Renal pelvis (tissue), 4 donors: ENCODE measurements around the gene BORCS6. TPM values are rescaled to one million over a fixed set of nuclear protein-coding genes. Genes with fewer than 3 reads are reported as not detected.

Experiments
- DNase-seq: peaks from one replicate; pipeline ENCODE4 v3.0.0-alpha.2; 2013
- polyA plus RNA-seq, 3 donors: library from polyadenylated mRNA; unstranded; fragments of 120-200 nt; gene quantifications; one replicate each; pipeline ENCODE4 v1.2.1, GENCODE V29; 2013; ENCODE audit not compliant: insufficient read length in 3 of 3

The BORCS6 gene
- polyA plus RNA-seq, 3 donors = 4.4 to 5.1 (median 4.9) TPM

DNA sequence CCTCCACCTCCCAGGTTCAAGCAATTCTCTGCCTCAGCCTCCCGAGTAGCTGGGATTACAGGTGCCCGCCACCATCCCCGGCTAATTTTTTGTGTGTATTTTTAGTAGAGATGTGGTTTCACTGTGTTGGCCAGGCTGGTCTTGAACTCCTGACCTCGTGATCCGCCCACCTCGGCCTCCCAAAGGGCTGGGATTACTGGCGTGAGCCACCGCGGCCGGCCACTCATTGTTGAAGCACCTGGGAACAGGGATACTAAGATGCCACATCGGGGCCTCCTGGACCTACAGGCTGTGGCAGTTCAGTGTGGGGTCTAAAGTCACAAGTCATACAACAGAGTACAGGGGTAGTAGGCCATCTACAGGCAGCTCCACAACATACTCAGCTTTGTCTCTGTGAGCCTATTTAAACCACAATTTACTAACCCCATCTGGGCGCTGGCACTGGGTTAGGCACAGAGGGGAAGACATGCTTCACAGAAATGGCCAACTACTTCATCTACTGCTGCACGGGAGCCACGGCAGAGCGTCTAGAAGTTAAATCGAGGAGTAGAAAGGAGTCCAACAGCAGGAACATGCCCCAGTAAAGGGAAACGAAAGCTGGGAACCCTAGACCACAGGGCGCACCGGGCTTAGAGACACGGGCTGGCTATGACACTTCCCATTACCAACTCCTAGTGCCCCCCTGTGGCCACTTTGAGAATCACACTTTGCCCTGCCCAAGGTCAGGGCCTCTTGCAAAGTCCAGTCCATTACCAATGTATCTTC, 31.5 kb downstream of the BORCS6 start:
- peak; percentile 85 for DNase-seq

- peak; percentile 100 for DNase-seq
Observed at GRCh38 chr17:8156246-8156992, 33.6 kb downstream of the BORCS6 start.

- no peak for DNase-seq
Observed at GRCh38 chr17:8155996-8156245, 34.1 kb downstream of the BORCS6 start.

DNA sequence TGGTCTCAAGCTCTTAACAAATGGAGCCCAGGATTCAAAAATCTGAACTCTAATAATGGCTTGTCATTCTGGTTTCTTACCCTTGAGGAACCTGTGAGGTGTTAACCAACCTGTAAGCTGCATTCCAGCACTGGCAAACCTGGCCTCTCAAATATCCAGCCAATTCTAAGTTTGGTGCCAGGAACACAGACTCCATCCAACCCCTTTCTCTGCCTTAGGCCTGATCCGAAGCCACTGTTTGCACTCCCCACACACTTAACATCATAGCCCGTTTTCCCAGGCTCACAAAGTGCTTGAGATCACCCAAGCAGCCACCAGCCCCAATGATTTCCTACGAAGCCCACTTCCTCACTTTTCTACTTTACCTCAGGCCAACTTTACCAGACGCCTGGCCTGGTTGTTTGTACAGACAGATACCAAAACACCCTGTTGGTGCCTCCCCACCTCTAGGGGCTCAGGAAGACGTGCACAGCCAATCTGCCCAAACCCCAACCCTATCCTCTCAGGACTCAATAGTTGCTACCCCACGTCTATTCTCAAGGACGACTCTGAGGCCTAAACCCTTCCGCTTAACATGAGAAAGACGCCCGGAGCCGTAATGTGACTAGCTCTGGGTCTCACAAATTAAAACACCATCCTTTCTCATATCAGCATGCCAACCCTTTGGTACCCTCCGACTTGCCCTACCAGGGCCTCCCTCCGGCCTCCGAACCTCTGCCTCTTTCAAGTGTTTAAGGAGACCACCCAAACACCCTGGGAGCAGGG, 34.6 kb downstream of the BORCS6 start:
- DNase-seq = no peak

DNA sequence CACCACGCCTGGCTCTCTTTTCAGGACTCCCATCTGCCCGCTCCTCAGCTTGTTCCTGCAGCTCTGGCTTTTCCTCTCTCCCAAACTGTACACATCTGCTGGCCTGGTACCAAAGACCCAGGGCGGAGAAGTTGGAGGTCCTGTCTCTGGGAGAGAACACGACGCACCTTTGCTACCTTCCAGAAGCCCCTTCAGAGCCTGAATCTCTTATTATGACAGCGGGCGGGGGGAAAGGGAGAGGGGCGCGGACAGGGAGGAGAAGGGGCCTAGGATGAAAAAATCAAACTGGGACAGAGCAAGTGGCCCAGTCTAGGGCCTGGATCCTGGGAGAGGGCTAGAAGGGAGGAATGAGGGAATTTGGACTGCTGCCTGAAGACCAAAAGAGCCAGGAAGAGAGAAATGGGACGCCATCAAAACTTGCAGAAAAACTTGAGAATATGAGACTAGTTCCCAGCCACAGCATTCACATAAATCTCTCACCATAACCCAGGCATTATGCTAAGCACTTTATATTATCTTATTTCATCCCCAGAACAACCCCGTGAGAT, 35.3 kb downstream of the BORCS6 start:
- no peak for DNase-seq

DNA sequence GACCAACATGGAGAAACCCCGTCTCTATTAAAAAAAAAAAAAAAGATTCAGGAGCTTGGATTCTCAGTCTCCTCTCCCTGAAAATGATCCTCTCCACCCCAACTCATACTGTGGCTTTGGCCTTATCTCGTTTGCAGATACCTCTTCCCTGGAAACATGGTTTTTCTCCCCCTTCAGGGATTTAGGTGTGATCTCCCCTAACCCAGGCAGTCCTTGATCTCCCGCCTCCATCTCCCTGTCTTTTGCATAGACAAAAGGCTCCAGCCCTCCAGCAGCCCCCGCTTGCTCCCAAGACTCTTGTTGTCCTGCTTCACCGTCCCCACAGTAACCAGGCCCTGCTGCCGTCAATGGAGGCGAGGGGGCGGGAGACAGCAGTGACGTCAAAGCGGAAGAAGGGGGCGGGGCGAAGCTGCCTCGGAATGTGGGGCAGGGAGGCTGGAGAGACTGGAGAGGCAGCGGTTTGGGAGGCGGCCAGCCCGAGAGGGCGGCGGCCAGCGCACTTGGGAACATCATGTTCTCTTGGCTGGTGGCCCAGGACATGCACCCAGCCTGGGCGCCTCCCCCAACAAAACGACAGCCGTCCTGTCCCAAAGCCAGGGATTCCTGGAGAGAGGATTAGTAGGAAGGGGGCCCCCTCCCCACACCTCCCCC, 35.9 kb downstream of the BORCS6 start:
- DNase-seq = peak; percentile 97

- no peak for DNase-seq
Observed at GRCh38 chr17:8153525-8153956, 36.4 kb downstream of the BORCS6 start.

GRCh38 chr17:8153031-8153451, 36.9 kb downstream of the BORCS6 start:
- DNase-seq = no peak

DNA sequence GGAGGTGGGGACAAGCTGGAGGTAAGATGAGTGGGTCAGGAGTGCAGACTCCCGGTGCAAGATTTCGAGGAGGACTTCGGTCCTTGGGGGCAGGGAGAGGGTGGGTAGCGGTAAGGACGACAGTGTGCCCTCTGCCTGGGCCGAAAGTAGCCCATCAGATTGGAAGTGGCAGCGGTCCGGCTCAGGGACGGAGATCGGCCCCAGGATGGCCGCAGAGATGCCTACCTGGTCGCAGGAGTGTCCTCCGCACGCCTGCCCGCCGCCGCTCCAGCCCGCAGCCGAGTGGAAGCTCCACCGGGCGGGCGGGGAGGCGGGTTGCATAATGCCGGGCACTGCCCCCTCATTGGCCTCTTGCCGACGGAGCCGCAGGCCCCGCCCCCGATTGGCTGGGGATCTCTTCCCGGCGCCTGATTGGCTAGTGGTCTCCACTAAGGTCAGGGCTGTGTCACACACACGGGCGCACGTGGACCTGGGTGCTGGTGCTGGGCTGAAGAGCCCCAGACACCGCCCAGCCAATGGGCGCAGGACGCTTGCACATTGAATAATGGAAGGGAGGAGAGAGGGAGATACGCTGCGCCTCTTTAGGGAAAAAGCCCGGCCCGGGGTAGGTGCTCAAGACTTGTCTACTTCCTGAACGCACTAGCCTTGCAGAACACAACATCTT, 37.7 kb downstream of the BORCS6 start, which contains the start of gene PER1:
PER1 (minus strand) TSS at position 293 of the 664 bp plus-strand sequence. CDS start 1,698 bp downstream, outside the sequence.
- peak; percentile 93 for DNase-seq

DNA sequence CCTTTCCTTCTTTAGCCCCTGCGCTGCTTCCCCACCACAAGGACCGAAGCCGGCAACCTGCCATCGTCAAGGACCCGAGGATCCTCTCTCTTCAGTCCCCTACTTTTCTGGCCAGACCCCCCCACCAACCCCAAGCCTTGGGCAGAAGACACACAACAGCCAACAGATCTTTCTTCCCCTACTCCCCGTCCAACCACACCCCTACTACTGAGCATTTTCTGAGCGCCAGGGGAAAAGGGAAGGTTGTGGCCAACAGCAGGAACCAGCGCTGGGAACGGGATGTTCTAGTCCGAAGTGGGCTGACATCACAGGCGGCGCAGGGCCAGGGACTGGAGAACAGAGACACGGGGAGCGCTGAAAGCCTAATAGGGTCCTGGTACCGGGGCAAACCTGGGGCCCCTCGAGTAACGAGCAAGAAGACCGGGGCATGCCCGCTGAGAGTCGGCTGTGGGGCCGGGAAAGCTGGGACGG, 38.3 kb downstream of the BORCS6 start:
- DNase-seq = no peak

DNA sequence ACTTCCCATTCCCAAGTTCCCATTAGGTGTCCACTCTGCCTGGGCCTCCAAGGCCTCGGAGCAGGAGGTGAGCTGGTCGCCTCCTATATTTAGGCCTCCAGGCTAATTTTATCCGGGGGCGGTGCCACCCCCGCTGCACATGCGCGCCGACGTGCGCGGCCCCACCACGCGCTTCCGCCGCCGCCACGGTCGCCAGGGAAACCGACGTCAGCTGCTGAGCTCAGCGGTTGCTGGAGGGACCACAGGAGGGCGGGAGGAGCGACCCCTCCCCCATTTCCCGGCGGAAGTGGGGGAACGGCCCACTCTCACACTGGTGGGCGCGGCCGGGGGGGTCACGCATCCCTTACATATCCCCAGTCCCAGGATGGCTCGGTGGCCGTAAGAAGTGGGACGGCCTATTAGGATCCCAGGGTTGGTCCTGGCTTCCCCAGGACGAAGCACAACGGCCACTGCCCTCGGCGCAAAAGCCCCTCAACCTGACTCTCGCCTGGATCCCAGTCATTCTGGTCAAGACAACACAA, 38.8 kb downstream of the BORCS6 start:
- DNase-seq = peak; percentile 92

GRCh38 chr17:8150194-8151119, 39.5 kb downstream of the BORCS6 start:
- DNase-seq = no peak

- no peak for DNase-seq
Observed at GRCh38 chr17:8149419-8150193, 40.4 kb downstream of the BORCS6 start.

DNA sequence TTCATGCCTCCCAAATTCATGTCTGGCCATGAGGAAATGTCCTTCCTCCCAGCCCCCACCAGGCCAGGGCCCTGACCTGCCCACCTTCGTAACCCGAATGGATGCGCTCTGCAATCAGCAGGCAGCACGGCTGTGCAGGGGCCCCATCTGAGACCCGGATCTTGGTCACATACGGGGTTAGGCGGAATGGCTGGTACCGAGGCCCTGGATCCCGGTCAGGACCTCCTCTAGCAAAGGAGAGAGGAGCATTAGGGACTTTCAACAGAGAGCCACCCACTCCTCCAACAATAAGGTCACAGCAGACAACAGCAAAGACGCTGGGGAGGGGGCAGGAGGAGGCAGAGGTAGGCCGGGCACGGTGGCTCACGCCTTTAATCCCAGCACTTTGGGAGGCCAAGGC, 41.4 kb downstream of the BORCS6 start:
- no peak for DNase-seq

- no peak for DNase-seq
Observed at GRCh38 chr17:8147805-8148404, 42.1 kb downstream of the BORCS6 start.

DNA sequence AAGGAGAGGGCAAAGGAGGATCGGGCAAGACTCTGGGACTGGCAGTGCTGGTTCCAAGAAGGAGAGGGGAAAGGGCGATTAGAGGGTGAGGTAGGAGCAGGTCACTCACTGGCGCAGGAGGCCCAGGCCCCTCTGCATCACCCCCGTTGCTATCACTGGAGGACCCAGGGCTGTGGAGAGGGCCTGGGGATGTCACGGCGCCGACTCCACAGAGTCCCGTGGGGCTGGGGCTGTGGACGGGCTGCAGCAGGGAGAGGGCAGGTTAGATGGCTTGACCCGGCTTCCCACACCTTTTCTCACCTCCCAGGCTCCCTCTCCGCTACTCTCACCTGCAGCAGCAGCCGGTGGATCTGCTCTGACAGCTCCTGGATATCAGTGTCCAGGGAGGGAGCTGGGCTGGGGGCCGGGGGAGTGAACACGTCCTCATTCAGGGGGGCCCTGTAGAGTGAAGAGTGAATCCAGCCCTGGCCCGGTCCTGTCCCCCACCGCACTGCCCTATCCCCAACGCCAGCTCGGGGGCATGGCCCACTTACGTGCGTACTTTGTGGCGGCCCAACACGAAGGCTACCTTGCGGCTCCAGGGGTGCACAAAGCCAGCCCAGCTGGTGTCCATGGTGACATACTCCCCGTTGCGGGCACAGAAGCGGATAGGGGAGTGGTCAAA, 42.7 kb downstream of the BORCS6 start:
- DNase-seq = no peak

DNA sequence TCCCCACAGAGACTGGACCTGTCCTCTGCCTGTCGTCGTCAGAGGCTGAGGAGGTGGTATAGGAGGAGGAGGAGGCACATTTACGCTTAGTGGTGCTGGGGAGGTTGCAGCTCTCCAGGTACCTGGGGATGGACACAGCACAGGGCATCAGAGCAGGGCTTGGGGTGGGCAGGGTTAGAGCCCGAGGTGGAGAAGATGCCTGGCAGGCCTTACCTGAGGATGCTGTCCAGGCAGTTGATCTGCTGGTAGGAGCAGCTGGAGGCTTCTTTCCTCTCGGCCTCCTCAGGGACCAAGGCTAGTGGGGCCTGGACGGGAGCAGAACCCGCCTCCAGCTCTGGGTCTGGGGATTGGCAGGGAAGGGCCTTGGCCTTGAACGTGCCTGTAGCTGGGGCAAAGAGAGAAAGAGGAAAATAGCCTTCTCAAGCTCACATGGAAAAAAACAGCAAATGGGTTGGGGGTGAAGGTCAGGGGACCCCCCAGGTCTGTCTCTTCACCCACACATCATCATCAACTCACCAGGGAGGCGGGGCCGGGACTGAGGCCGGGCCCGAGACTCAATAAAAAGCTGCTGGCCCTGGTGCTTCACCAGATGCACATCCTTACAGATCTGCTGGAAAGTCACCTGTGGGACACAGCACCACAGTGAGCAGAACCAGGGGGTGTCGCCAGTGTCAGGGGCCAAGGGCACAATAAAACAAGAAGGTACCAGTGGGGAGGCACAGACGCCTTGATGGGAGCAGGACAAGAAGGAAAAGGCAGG, 43.4 kb downstream of the BORCS6 start:
- DNase-seq = no peak
